SK-N-SH treated with all-trans-retinoic acid at 6 μM for 48 hours (cell line): ENCODE results near the gene UGT1A10.

Experiments used
- ATAC-seq: fragments of 200-7000 bp; cut with Tn5 transposase; 3 replicates; pipeline ENCODE4 v1.9.1; 2020; ENCODE audit warnings: mild to moderate bottlenecking, moderate library complexity
- ARNTL ChIP-seq: fragments of 450-650 bp; formaldehyde crosslinking; IDR thresholded peaks from 2 replicates; pipeline ENCODE4 v1.5.0; 2020; ENCODE audit warnings: low read depth, mild to moderate bottlenecking, moderate library complexity, borderline replicate concordance
- BACH2 ChIP-seq: fragments of 250-450 bp; sonication (Bioruptor Pico); IDR thresholded peaks from 2 replicates; pipeline ENCODE4 v1.9.0; 2021; ENCODE audit warnings: mild to moderate bottlenecking, borderline replicate concordance
- CSDC2 ChIP-seq: fragments of 250-450 bp; sonication (Bioruptor Pico); IDR thresholded peaks from 2 replicates; pipeline ENCODE4 v1.5.0; 2020; ENCODE audit warnings: mild to moderate bottlenecking, moderate library complexity
- GLIS3 ChIP-seq: fragments of 250-450 bp; sonication (Bioruptor Pico); IDR thresholded peaks from 2 replicates; pipeline ENCODE4 v1.5.0; 2020; ENCODE audit warnings: mild to moderate bottlenecking, moderate library complexity
- OSR1 ChIP-seq: fragments of 250-450 bp; sonication (Bioruptor Pico); IDR thresholded peaks from 2 replicates; pipeline ENCODE4 v1.8.0; 2022; ENCODE audit warnings: moderate library complexity, mild to moderate bottlenecking, inconsistent platforms
- PATZ1 ChIP-seq: fragments of 250-450 bp; sonication (Bioruptor Pico); IDR thresholded peaks from 2 replicates; pipeline ENCODE4 v1.8.0; 2020; ENCODE audit warnings: mild to moderate bottlenecking, moderate library complexity, borderline replicate concordance
- POU6F1 ChIP-seq: fragments of 250-450 bp; sonication (Bioruptor Pico); IDR thresholded peaks from 2 replicates; pipeline ENCODE4 v1.8.0; 2021; ENCODE audit warnings: low read depth, mild to moderate bottlenecking, moderate library complexity, borderline replicate concordance
- PPARA ChIP-seq: fragments of 250-450 bp; sonication (Bioruptor Pico); IDR thresholded peaks from 2 replicates; pipeline ENCODE4 v1.5.0; 2020; ENCODE audit warnings: mild to moderate bottlenecking, borderline replicate concordance
- RARB ChIP-seq: fragments of 250-450 bp; sonication (Bioruptor Pico); IDR thresholded peaks from 2 replicates; pipeline ENCODE4 v1.8.0; 2021; ENCODE audit warnings: mild to moderate bottlenecking, moderate library complexity
- SNAI2 ChIP-seq: fragments of 250-450 bp; sonication (Bioruptor Pico); IDR thresholded peaks from 2 replicates; pipeline ENCODE4 v1.5.0; 2020; ENCODE audit warnings: mild to moderate bottlenecking, moderate library complexity
- TCF4 ChIP-seq: fragments of 250-450 bp; sonication (Bioruptor Pico); IDR thresholded peaks from 2 replicates; pipeline ENCODE4 v1.8.0; 2021; ENCODE audit warnings: mild to moderate bottlenecking, moderate library complexity, borderline replicate concordance
- TOX ChIP-seq: fragments of 250-450 bp; sonication (Bioruptor Pico); IDR thresholded peaks from 2 replicates; pipeline ENCODE4 v1.8.0; 2021; ENCODE audit warnings: mild to moderate bottlenecking, moderate library complexity, borderline replicate concordance
- ZFP3 ChIP-seq: fragments of 250-450 bp; sonication (Bioruptor Pico); IDR thresholded peaks from 2 replicates; pipeline ENCODE4 v1.5.0; 2020; ENCODE audit warnings: mild to moderate bottlenecking, moderate library complexity
- ZFP30 ChIP-seq: fragments of 450-650 bp; formaldehyde crosslinking; IDR thresholded peaks from 2 replicates; pipeline ENCODE4 v1.5.0; 2022; ENCODE audit warnings: mild to moderate bottlenecking, moderate library complexity
- ZNF70 ChIP-seq: fragments of 450-650 bp; formaldehyde crosslinking; IDR thresholded peaks from 2 replicates; pipeline ENCODE4 v1.5.0; 2020; ENCODE audit warnings: mild to moderate bottlenecking, moderate library complexity
- ZNF8 ChIP-seq: fragments of 450-650 bp; formaldehyde crosslinking; IDR thresholded peaks from 2 replicates; pipeline ENCODE4 v1.5.0; 2020; ENCODE audit warnings: mild to moderate bottlenecking, moderate library complexity
- TF ChIP-seq, protein P1 (sequence below): fragments of 250-450 bp; sonication (Bioruptor Pico); IDR thresholded peaks from 2 replicates; pipeline ENCODE4 v1.5.1; 2021; ENCODE audit warnings: mild to moderate bottlenecking, moderate library complexity
- TF ChIP-seq, protein P2 (sequence below): fragments of 250-450 bp; sonication (Bioruptor Pico); IDR thresholded peaks from 2 replicates; pipeline ENCODE4 v1.5.0; 2020; ENCODE audit warnings: mild to moderate bottlenecking, moderate library complexity

The UGT1A10 gene

GRCh38 chr2:233800208-233800607 lies 164.0 kb downstream of the UGT1A10 start (continued):
- TF ChIP-seq POU6F1 (CRISPR knock-in tag) (no peak), RARB (CRISPR knock-in tag) (no peak), TCF4 (no peak), OSR1 (CRISPR knock-in tag) (no peak)
- TF ChIP-seq, protein P1, sequence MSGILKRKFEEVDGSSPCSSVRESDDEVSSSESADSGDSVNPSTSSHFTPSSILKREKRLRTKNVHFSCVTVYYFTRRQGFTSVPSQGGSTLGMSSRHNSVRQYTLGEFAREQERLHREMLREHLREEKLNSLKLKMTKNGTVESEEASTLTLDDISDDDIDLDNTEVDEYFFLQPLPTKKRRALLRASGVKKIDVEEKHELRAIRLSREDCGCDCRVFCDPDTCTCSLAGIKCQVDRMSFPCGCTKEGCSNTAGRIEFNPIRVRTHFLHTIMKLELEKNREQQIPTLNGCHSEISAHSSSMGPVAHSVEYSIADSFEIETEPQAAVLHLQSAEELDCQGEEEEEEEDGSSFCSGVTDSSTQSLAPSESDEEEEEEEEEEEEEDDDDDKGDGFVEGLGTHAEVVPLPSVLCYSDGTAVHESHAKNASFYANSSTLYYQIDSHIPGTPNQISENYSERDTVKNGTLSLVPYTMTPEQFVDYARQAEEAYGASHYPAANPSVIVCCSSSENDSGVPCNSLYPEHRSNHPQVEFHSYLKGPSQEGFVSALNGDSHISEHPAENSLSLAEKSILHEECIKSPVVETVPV = no peak

DNA sequence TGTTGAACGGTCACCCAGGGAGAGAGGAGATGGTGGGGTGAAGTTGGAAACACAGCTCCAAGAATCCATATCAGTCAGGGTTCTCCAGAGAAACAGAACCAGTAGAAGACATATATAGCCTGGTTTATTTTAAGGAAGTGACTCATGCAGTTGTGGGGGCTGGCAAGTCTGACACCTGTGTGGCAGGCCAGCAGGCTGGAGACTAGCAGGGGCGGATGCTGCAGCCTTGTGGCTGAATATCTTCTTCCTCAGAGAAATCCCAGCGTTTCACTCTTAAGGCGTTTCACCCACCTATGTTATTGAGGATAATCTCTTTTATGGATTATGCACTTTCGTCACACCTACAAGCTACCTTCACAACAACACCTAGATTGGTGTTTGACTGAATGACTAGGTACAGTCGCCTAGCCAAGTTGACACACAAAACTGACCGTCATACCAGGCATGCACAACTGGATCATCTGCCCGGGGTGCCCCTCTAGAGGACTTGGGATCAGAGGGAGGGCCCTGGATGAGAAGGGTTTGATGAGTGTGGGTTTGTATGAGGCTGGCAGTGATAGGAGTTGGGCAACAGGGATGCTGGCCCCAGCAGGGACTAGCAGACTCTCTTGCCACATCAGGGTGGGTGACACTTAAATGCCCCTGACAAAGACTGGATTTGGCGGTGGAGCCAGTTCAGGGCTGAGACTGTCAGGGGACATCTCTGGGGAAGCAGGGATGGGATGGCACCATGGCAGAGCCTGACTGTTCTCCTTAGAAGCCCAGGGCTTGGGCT lies 165.3 kb downstream of the UGT1A10 start:
- TF ChIP-seq SNAI2 (no peak), PATZ1 (CRISPR knock-in tag) (no peak), PPARA (CRISPR knock-in tag) (no peak), CSDC2 (CRISPR knock-in tag) (no peak)
- ATAC-seq = no peak

- ATAC-seq = no peak
- TF ChIP-seq, protein P2, sequence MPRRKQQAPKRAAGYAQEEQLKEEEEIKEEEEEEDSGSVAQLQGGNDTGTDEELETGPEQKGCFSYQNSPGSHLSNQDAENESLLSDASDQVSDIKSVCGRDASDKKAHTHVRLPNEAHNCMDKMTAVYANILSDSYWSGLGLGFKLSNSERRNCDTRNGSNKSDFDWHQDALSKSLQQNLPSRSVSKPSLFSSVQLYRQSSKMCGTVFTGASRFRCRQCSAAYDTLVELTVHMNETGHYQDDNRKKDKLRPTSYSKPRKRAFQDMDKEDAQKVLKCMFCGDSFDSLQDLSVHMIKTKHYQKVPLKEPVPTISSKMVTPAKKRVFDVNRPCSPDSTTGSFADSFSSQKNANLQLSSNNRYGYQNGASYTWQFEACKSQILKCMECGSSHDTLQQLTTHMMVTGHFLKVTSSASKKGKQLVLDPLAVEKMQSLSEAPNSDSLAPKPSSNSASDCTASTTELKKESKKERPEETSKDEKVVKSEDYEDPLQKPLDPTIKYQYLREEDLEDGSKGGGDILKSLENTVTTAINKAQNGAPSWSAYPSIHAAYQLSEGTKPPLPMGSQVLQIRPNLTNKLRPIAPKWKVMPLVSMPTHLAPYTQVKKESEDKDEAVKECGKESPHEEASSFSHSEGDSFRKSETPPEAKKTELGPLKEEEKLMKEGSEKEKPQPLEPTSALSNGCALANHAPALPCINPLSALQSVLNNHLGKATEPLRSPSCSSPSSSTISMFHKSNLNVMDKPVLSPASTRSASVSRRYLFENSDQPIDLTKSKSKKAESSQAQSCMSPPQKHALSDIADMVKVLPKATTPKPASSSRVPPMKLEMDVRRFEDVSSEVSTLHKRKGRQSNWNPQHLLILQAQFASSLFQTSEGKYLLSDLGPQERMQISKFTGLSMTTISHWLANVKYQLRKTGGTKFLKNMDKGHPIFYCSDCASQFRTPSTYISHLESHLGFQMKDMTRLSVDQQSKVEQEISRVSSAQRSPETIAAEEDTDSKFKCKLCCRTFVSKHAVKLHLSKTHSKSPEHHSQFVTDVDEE (CRISPR knock-in tag) = no peak
- TF ChIP-seq ZFP3 (CRISPR knock-in tag) (no peak), SNAI2 (no peak), BACH2 (no peak), RARB (CRISPR knock-in tag) (no peak), ARNTL (CRISPR knock-in tag) (no peak), ZNF70 (CRISPR knock-in tag) (no peak)
- TF ChIP-seq, protein P1 = no peak
Observed at GRCh38 chr2:233802132-233802815, 166.0 kb downstream of the UGT1A10 start.

GRCh38 chr2:233803292-233803911 lies 167.2 kb downstream of the UGT1A10 start:
- no peak for TF ChIP-seq ZNF8 (CRISPR knock-in tag)
- TF ChIP-seq PATZ1 (CRISPR knock-in tag) = no peak
- no peak for TF ChIP-seq POU6F1 (CRISPR knock-in tag)
- no peak for TF ChIP-seq ZFP30 (CRISPR knock-in tag)
- TF ChIP-seq ZFP3 (CRISPR knock-in tag) = no peak
- TF ChIP-seq CSDC2 (CRISPR knock-in tag) = no peak
- TF ChIP-seq TOX (CRISPR knock-in tag) = no peak
- no peak for TF ChIP-seq GLIS3
- ATAC-seq = no peak
